CD4-positive, alpha-beta T cell (primary cell): ENCODE measurements around the gene SYT14. TPM values are rescaled to one million over a fixed set of nuclear protein-coding genes. Genes with fewer than 3 reads are reported as not detected.
"Not testable (repeated sequence)": the region's sequence is repeated elsewhere in the genome, so short reads cannot be mapped to it uniquely, and the experiment has no call there.

Source experiments
- ATAC-seq: fragments of 200-7000 bp; cut with Tn5 transposase; one replicate; pipeline ENCODE4 v1.10.0; 2022; ENCODE audit warnings: mild to moderate bottlenecking; ENCODE audit not compliant: poor library complexity
- CTCF ChIA-PET: fragments of 350-600 bp; sonication (Branson Sonifier 250); formaldehyde crosslinking; loops from one replicate; lab custom pipeline; 2021; ENCODE audit warnings: antibody characterized with exemption, inconsistent platforms; lab: Charles Lee
- POLR2A ChIA-PET: fragments of 350-600 bp; sonication (Branson Sonifier 250); formaldehyde crosslinking; loops from one replicate; lab custom pipeline; 2021; ENCODE audit warnings: antibody characterized with exemption, inconsistent platforms; lab: Charles Lee
- DNase-seq, 14 experiments: peaks; one replicate each; pipeline ENCODE4 v3.0.0-alpha.2; 2013 to 2020; ENCODE audit warnings: mixed read lengths in 2 of 14
- H3K27ac ChIP-seq, 2 donors: one replicate each; pipeline versions ENCODE4 v1.5.1 to v1.7.0; 2013; ENCODE audit warnings: low read length in 2 of 2, low read depth in 1 of 2, mild to moderate bottlenecking in 1 of 2
- H3K27me3 ChIP-seq, 2 experiments: 1 replicate in 1 of 2; 2 replicates in 1 of 2; pipeline versions ENCODE4 v1.6.1 to v1.7.0; 2013; ENCODE audit warnings: low read length in 2 of 2, control low read depth in 1 of 2, mild to moderate bottlenecking in 1 of 2, moderate library complexity in 1 of 2; ENCODE audit not compliant: insufficient read depth in 2 of 2, control insufficient read depth in 1 of 2
- H3K36me3 ChIP-seq: one replicate; pipeline ENCODE4 v1.6.1; 2013; ENCODE audit warnings: low read length, control low read depth; ENCODE audit not compliant: insufficient read depth
- H3K4me1 ChIP-seq: one replicate; pipeline ENCODE4 v1.6.1; 2013; ENCODE audit warnings: low read length, control low read depth; ENCODE audit not compliant: insufficient read depth
- H3K4me3 ChIP-seq: one replicate; pipeline ENCODE4 v1.5.1; 2013; ENCODE audit warnings: mild to moderate bottlenecking, low read length, moderate library complexity
- H3K9me3 ChIP-seq, 2 experiments: 1 replicate in 1 of 2; 2 replicates in 1 of 2; pipeline versions ENCODE4 v1.6.1 to v1.7.0; 2013; ENCODE audit warnings: low read length in 2 of 2, mild to moderate bottlenecking in 2 of 2, control low read depth in 1 of 2, moderate library complexity in 1 of 2; ENCODE audit not compliant: control insufficient read depth in 1 of 2, insufficient read depth in 1 of 2
- H3K27ac Mint-ChIP-seq: one replicate; pipeline ENCODE4 v1.8.0; 2020; ENCODE audit warnings: mixed read lengths
- H3K27me3 Mint-ChIP-seq: one replicate; pipeline ENCODE4 v1.8.0; 2021; ENCODE audit warnings: mixed read lengths
- H3K36me3 Mint-ChIP-seq: one replicate; pipeline ENCODE4 v1.8.0; 2021; ENCODE audit warnings: low read depth, mixed read lengths
- H3K4me1 Mint-ChIP-seq: one replicate; pipeline ENCODE4 v1.8.0; 2021; ENCODE audit warnings: low read depth, mixed read lengths
- H3K4me3 Mint-ChIP-seq: one replicate; pipeline ENCODE4 v1.8.0; 2020; ENCODE audit warnings: mild to moderate bottlenecking, mixed read lengths
- H3K9me3 Mint-ChIP-seq: one replicate; pipeline ENCODE4 v1.8.0; 2020; ENCODE audit warnings: mixed read lengths
- CTCF ChIP-seq: fragments of 200-600 bp; IDR thresholded peaks from one replicate; pipeline ENCODE4 v1.8.0; 2022; ENCODE audit warnings: antibody characterized with exemption, mild to moderate bottlenecking
- intact Hi-C, 2 experiments: fragments of 100-400 bp; cut with DNase I in 1 of 2; cut with micrococcal nuclease in 1 of 2; formaldehyde crosslinking; loops; one replicate each; pipeline versions ENCODE4 v1.15.1 to v1.9.0; 2023 to 2025; cut with DNase I, micrococcal nuclease
- total RNA-seq, 174 experiments: library from RNA in 2 of 174; stranded (reverse) in 2 of 174; gene quantifications; one replicate each; pipeline ENCODE4 v1.2.3 and lab custom pipeline; 2021 to 2026

Gene SYT14
- total RNA-seq, 2 experiments from 2014 or later: not detected

GRCh38 chr1:210195635-210196160 is 257.7 kb downstream of the SYT14 start:
- ChIA-PET CTCF (no interaction called here), POLR2A (no interaction called here)
- ATAC-seq (no peak), DNase-seq (no peak)
- TF ChIP-seq CTCF: no peak
- intact Hi-C loops: no loop called here
- H3K27me3 Mint-ChIP-seq: peaks cover 8% of the 10 kb centered on the region
- H3K4me3 ChIP-seq: no peak overlapping the region
- peaks cover 2 to 7% of the 10 kb centered on the region in 2 experiments for H3K27me3 ChIP-seq
- H3K4me1 ChIP-seq: no peaks in the 10 kb centered on the region
- H3K36me3 ChIP-seq: no peaks in the 10 kb centered on the region
- H3K36me3 Mint-ChIP-seq: no peaks in the 10 kb centered on the region
- no peaks in the 10 kb centered on the region for H3K4me1 Mint-ChIP-seq
- H3K9me3 Mint-ChIP-seq: peaks cover 3% of the 10 kb centered on the region
- peaks cover 0 to 8% of the 10 kb centered on the region in 2 experiments for H3K9me3 ChIP-seq
- no peak overlapping the region for H3K27ac ChIP-seq
- no peak overlapping the region for H3K4me3 Mint-ChIP-seq
- H3K27ac Mint-ChIP-seq: no peak overlapping the region

GRCh38 chr1:210196266-210196665 is 258.2 kb downstream of the SYT14 start:
- ATAC-seq, DNase-seq, H3K36me3 Mint-ChIP-seq, H3K27ac ChIP-seq, CTCF ChIA-PET, H3K27me3 ChIP-seq, H3K4me3 Mint-ChIP-seq, intact Hi-C loops, H3K4me3 ChIP-seq, H3K27ac Mint-ChIP-seq, H3K36me3 ChIP-seq, H3K9me3 Mint-ChIP-seq, H3K4me1 Mint-ChIP-seq, H3K9me3 ChIP-seq, H3K4me1 ChIP-seq, POLR2A ChIA-PET: not testable (repeated sequence)
- peaks cover 13% of the 10 kb centered on the region for H3K27me3 Mint-ChIP-seq

GRCh38 chr1:210198840-210199239 is 260.8 kb downstream of the SYT14 start:
- POLR2A ChIA-PET: no interaction called here
- H3K4me1 Mint-ChIP-seq: no peaks in the 10 kb centered on the region
- peaks cover 0 to 8% of the 10 kb centered on the region in 2 experiments for H3K9me3 ChIP-seq

More at GRCh38 chr1:210198840-210199239, 260.8 kb downstream of the SYT14 start:
- H3K36me3 ChIP-seq: no peaks in the 10 kb centered on the region
- peaks cover 24% of the 10 kb centered on the region for H3K27me3 Mint-ChIP-seq
- DNase-seq: no peak
- H3K27ac ChIP-seq: no peak overlapping the region
- no peaks in the 10 kb centered on the region for H3K4me1 ChIP-seq
- no peak for TF ChIP-seq CTCF
- H3K4me3 Mint-ChIP-seq: no peak overlapping the region
- H3K27me3 ChIP-seq: peaks cover 4% of the 10 kb centered on the region in 2 experiments
- intact Hi-C loops: no loop called here
- no peak for ATAC-seq
- no peaks in the 10 kb centered on the region for H3K36me3 Mint-ChIP-seq
- no peak overlapping the region for H3K27ac Mint-ChIP-seq
- CTCF ChIA-PET: no interaction called here
- peaks cover 3% of the 10 kb centered on the region for H3K9me3 Mint-ChIP-seq
- no peak overlapping the region for H3K4me3 ChIP-seq
